Stimulated activated CD8-positive, alpha-beta memory T cell treated with anti-CD3 and anti-CD28 coated beads, Interleukin-7, amount 100 ng/mL, for 4 hours (primary cell): ENCODE measurements around the gene SMAD6.

Experiments used
- DNase-seq, 2 donors: peaks; one replicate each; pipeline ENCODE4 v3.0.0-alpha.2; 2020; ENCODE audit warnings: low read depth in 2 of 2

The SMAD6 gene

DNA sequence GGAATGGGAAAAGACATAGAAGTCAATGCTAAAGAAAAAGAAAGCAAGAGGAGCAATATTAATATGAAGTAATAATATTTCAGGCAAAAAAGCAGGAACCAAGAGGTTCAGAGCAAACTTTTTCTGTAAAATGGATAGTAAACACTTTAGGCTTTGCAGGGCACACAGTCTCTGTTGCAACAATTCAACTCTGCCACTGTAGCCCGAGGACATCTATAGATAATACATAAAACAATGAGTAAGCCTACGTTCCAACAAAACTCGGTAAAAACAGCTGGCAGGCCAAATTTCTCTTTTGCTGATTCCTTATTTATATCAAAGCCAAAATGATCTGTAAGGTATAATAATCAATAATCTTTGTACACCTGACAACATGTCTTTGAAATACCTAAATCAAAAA lies 56.8 kb downstream of the SMAD6 start:
- DNase-seq, result no peak

DNA sequence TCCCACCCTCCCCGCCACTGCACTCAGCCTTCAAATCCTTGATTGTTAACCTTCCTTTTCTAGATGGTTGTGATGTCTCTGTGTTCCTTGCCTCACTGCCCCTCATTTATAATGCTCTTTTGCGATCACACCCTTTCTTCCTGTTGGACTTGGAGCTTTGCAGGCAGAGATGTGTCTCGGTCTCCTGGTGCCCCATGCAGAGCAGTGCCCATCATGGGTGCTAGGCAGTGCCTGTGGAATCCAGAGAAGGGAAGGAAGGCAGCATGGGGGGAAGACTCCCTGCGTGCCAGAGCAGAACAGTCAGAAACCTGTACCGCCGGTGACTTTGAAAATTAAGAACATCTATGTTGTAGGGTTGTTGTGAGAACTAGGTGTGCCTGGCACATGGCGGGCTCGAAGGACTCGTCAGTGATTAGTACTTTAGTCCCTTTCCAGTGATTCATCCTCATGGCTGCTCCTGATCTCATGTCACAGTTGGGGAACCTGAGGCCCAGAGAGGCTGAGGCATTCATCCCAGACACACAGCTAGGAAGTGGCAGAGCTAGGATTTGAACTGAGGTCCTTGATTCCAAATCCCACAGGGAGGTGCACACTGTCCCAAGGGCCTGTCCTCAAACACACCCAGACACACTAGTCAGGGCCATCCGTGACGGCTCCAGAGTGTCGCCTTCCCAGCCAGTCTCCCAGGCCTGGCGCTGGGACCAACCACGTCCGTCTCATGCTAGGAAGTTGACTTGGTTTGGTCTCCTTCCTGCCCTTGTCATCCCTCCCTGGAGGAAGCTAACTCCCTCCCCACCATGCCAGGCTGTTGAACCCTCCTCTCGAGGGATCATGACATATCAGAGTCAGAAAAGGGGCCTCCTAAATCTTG lies 58.3 kb downstream of the SMAD6 start:
- DNase-seq, result no peak

DNA sequence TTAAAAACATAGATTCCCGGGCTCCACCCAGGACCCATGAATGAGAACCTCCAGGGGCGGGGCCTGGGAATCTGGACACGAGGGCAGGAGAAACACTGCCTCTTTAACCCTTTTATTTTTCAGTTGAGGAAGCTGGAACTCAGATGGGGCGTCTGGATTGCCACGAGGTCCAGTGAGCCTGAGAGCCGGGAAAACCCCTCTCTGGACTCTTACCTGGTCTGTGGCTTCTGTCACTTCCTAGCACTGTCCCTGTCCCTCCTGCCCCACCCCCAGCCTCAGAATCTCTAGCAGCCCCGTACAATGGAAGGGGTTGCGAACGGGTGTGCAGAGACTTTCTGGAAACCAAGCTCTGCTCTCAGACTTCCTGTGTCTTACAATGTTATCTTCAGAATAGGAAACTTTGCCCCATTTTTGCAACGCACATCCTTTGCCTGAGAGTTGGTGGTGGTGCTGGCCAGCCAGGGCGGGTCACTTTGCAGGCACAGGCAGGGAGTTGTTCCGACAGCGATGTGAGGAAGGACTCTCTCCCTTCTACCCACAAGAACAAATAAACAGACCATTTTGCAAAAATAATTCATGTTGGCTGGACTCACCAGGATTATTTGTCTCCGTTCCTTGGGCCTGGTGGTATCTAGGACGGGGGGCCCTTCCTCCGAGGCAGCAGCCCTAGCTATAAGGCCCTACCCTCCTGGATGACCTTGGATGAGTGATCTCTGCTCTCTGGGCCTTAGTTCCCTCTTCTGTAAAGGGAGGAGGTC lies 59.1 kb downstream of the SMAD6 start:
- DNase-seq, result no peak

DNA sequence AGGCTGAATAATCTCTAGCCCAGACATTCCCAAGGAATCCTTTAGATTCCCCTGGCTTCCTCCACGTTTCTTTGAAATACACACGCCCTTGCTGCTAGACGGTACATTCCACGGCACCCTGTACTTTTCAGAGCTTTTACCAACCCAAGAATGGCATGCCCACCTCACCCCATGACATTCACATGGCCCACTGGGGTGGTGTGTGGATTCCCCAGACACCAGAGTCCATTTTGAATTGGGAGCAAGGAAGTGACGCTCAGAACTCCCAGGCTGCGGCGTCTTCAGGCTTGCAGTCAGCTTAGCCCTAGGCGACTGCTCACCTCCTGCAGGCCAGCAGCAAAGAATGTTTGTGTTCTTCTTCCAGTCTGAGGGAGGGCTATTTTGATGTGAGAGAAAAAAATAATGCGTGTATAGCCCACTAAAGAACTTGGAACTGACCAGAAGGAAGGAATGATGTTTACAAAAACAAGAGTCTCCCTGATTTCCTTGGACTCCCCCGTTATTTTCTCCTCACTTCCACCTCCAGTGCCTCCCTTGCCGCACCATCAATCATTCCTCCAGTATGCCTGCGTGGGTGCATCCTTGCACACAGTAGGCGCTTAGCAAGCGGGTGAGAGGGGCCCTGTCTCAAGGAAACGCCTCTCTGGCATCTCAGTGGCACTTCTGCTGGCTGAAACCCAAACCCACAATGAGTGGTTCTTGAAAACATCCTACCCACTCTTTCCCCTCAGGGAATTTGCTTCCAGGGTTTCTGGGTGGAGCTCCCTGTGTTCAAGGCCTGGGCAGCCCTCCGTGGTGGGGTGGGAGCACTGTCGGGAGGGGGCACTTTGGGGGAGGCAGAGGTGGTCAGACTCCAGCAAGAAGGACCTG lies 59.9 kb downstream of the SMAD6 start:
- DNase-seq, result no peak

DNA sequence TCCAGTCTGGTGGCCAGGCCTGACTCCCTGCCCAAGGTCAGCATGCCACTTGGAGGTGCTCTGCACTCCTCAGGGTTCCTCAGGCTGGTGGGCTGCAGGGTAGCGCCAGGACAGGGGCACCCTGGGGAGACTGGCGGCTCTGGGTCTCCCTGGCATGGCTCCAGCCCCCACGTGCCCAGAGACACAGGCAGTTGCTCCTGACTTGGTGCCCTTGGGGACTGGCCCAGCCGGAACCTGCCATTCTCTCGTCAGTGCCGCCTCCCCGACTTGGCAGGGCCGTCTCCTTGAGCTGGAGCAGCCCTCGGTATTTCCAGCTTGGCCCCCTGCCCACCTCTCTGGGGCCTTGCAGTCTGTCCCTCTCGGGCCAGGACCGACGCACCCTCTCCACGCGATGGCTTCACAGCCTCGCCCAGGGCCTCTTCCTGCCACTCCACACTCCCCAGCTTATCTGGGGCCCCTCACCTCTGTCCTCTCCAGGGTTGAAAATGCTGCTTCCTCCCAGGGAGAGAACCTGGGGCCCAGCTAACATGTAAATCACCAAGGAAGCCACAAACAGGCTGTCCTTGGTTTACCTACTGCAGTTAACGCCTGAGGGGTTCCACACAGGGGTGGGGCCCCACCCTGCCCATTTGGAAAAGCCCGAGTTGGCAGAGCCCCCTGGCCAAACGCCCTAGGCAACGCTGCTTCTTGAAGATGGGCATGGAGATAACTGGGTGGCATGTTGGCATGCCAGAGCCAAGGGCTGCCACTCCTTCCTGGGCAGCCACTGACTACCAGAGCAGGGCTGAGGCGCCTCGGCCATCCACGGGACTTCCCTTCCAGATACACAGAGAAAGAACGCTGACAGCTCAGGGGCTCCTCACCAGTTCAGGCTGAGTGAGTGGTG lies 61.4 kb downstream of the SMAD6 start:
- DNase-seq, result no peak

DNA sequence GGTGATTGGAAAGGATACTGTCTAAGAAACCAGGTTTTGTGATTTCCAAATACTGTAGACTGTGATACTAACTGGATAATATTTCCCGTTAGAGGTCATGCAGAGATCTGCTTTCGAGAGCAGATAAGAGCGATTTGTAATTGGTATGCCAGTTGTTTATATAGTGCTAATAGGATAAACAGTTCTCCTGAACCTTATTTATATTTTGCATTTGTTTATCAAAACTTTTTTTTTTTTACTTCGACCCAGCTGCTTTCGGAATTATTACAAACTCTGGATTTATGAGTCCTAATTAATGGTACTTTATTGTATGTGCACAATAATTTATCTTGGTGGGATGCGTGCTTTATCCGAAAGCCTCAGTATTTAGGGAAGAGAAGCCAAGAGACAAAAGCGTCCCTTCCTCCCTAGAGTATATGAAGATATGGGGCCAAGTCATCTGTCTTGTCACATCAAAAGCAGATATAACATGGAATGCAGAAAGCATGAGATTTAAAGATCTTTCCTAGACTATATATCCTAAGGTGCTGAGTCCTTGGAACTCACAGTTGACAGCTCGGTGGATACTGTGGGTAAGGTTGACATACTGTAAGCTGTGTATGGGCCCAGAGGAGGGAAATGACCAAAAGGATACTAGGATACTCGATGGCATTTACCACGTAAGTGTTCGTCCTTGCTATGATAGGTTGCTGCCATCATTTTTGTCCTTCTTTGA lies 62.2 kb downstream of the SMAD6 start:
- no peak for DNase-seq

DNA sequence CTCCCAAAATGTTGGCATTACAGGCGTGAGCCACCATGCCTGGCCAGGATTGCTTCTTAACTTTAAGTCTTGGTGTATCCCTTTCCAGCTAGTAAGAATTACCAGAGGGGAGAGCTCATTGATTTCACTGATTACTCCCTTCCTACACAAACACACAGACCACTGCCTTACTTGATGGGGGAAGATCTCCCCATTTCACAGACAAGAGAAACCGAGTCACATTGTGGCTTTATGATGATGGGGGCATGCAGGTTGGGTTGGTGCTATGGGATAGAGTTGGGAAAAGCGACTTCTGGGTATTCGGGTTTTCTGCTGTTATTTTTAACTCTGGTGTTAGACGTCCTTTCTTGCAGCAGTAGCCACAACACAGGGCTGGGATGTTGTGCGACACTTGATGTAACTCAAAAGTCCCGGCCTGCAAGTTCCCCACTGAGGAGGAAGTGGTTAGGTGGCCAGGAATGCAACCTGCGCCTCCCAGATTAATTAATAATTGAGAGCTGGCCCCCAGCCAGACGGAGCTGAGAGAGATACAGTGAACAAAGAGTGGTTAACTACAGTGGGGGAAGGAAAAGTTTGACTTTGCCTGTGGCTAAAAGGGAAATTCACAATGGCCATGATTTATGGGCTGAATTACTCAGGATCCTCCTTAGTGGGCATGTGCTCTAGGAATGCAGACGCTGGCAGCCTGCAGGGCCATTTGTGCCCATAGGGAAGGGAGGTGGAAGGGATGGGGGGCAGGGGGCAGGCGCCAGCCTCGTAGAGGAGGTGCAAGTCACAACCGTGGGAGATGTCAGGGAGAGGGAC lies 63.6 kb downstream of the SMAD6 start:
- no peak for DNase-seq

DNA sequence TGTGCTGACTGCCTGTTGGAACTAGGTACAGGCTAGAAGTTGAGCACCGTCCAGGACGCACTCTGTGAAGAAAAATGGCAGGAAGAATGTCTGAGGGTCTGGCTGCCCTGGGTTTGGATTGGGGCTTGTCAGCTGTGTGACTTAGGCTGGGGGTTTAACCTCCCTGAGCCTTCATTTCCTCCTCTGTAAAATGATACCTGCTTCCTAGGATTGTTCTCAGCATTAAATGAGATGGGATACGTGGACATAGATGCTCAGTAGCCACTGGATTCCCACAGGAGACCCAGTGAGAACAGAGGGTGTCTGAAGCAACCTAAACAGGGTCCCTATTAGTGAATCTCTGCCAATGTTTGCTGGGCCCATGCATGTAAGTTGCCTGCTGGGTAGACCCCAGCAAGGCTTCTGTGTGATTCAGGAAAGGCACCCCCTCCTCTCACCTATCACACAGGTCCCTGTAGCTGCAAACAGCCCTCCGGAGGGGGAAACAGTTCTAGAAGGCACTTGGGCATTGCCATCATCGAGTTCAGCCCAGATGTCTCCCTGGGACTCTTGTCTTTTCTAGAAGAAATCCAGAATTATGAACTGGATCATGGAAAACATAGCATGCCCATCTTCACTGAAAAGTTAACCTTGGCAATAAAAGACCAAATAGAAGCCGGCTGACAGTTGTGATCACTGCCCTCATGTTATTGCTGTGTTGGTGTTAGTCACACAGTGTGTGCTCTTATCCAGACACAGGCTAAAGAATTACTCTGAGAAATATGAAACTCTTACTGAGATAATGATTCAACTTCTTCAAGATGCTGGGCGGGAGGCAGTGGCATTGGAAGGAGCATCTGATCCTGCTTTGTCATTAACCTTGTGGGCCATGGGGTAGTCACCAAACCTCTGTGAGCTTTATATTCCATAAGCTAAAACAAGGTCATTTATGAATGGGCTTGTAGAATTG lies 64.5 kb downstream of the SMAD6 start:
- no peak for DNase-seq

DNA sequence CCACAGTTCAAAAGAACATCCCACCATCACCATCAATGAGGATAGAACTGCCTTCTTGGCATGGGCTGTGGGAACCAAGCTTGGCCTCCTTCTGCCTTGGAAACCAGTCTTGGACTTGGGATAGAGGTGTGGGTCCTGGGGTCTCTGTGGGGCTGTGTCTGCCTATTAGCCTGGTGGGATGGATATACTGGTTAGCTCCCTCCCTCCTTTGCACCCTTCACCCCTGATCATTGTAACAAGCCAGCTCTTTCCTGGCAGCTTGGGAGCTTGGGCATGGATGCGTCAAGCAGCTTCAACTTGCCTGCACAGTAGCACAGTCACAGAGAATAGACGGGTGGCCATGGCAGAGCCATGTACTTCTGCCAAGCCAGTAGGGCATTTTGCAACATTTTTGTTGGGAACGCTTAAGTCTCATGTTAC lies 65.2 kb downstream of the SMAD6 start:
- no peak for DNase-seq

DNA sequence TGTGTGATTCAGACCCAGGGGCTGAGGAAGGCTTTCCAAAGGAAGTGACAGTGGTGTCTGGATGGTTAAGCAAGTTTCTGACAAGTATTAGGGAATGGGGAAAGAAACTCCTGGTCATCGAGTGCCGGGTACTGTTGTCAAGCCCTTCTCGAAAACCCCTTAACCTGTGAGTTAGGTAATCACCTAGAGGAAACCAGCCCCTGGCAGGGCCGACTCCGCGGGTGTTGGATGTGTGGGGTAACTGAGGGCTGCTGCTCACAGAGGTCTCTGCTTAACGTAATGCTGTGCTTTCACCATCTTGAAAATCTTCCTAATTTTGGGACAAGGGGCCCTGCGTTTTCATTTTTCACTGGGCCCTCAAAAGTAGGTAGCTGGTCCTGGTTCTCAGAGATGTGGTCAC lies 67.0 kb downstream of the SMAD6 start:
- no peak for DNase-seq

DNA sequence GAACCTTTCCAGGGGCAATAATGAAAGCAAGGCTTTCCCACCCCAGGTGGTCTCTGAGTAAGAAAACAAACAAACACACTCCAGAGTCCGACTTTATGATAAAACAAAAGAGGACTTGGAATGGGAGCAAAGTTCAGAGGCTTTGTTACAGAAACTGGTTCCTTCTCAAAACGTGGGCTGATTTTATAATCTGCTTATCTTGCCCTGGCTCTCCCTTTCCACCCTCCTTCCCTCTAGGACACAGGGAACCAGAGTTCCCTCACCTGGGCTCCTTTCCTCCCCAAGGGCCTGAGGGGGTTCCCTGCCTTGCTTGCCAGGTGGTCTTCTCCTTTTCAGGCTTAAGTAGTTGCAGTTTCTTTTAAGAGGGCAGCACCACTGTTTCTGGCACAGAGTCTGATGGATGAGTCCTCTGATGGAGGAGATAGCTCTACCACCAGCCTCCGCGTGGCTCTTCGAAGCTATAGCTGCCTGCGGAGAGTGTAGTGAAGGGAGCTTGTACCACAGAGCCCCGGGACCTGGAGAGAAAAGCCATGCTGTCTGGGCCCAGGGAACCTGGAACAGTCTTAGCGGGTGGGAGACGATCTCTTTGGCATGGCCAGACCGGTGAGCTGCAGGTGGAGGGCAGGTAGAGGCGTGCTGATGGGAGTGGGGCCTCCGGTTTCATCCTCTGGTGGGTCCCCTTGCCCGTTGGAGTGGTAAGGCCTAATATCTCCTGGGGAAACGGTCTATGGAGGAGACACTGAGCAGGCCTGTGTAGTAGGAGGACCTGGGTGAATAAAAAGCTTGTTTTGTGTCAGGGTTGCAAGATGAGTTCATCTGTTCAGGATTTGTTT lies 68.7 kb downstream of the SMAD6 start:
- no peak for DNase-seq

DNA sequence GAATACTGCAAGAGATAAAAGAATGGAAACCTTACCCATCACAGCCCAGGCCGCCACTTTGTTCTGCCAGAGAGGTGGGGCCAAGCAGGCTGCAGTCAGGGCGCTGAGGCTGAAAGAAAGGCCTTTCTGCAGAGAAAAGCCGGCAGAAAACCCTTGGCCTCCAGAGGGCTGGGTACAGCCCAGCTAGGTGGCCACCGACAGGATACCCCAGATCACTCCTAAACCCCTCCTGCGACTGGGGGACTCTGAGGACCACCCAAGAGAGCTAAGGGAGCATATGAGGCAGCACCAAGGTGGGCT lies 69.3 kb downstream of the SMAD6 start:
- DNase-seq, result no peak

DNA sequence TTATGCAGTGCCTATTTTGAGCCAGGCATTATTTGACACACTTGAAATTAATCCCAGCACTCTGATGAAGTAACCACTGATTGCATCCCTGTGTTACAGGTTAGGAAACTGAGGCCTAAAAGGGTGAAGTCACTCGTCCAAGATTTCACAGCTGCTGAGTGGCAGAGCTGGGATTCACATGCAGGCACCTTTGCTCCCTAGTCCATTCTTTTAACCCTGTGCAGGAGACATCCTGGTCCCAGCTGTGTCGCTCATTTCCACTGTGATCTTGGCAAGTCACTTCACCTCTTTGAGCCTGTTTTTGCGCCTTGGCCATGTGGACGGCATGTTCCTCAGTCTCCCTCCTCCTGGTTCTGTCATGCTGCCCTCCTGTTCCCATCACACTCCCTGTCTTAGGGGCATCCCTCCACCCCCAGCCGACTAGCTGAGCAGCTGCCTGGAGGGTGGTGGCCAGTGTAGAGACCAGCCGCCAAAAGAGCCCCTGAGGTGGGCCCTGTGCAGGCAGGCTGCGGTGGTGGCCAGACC lies 70.6 kb downstream of the SMAD6 start:
- no peak for DNase-seq

DNA sequence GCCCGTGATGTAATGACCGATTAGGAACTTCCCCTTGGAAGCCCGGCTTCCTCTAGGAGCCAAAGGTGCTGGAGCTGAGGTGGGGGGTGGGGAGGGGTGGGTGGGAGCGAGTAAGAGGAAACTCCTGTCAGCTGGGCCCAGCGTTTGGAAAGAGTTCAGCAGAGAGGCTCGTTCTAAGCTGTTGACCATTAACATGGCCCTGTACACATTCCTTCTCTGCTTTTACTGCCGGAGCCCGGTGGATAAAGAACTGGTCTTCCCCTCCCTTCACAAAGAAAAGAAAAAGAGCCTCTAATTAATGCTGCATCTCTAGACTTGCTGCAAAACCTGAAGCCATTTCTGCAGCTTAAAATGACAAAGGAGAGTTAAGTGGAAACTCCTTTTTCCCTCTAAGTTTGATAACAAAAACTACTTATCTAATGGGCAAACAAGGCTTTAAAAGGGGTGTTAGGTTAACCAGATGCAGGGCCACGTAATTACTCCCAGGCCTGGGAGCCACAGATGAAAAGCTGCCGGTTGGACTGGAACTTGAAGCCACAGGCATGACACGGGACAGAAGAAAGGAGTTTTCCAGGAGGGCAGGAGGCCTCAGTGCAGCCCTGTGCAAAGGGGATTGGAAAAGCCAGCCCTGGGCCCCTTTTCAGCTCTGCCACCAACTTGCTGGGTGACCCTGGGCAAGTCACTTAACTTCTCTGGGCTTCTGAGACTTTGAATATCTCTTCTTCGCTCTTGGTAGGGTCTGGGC lies 71.3 kb downstream of the SMAD6 start:
- DNase-seq, result no peak

DNA sequence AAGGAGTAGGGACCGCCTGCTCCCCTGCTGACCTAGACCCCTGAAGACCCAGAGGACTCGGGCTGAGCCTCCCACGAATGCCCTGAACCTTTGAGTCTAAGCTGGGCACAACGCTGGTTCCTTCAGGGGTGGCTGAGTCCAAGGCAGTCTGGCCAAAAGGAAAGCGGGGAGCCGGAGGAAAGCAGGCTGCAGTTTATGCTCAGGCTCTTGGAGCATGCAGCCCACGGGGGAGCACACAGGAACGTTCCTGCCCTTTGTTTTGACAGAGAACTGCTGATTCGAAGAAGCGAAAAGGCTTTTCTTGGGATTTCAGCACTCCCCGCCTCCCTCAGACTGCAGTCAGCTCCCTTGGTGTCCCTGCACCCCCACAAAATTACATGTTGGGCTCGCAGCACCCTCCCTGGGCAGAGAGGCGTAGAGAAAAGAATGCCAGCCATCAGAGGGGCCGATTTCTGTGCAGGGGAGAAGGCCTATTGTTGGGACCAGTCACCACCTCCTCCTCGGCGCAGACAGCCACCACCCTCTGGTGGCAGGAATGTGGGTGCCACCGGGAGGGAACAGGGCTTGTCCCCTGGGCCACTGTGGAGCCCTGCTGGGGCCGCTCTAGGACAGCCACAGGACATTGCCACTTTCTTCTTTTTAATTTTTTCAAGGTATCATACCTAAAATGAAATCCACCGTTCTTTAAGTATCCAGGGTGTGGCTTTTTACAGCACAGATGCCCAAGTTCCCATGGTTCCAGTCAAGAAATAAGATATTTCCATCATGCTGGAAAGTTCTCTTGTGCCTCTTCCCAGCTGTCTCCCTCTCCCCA lies 72.2 kb downstream of the SMAD6 start:
- peak in 1 of 2 donors; percentile 5 for DNase-seq
